Right atrium auricular region (tissue), 2 donors: ENCODE results near the gene BICDL1. TPM values are rescaled to one million over a fixed set of nuclear protein-coding genes. Genes with fewer than 3 reads are reported as not detected.

Source experiments
- DNase-seq: peaks from one replicate; pipeline ENCODE4 v3.0.0-alpha.2; 2019; ENCODE audit warnings: low spot score
- H3K27ac ChIP-seq, 2 donors: fragments of 200-600 bp; sonication (generic); 1 replicate in 1 of 2; 2 replicates in 1 of 2; pipeline ENCODE4 v1.5.1; 2016 to 2019
- H3K27me3 ChIP-seq, 2 donors: fragments of 200-600 bp; sonication (generic); one replicate each; pipeline versions ENCODE4 v1.5.1 to v1.6.0; 2017 to 2019
- H3K36me3 ChIP-seq: fragments of 200-600 bp; sonication (generic); one replicate; pipeline ENCODE4 v1.5.1; 2016
- H3K4me1 ChIP-seq, 2 donors: fragments of 200-600 bp; sonication (generic); one replicate each; pipeline versions ENCODE4 v1.5.1 to v1.6.0; 2017 to 2019
- H3K4me3 ChIP-seq, 2 donors: fragments of 200-600 bp; sonication (generic); 1 replicate in 1 of 2; 2 replicates in 1 of 2; pipeline ENCODE4 v1.5.1; 2017 to 2019; ENCODE audit warnings: mild to moderate bottlenecking in 1 of 2, moderate library complexity in 1 of 2
- H3K9me3 ChIP-seq, 2 donors: fragments of 200-600 bp; sonication (generic); one replicate each; pipeline ENCODE4 v1.5.1; 2019
- CTCF ChIP-seq, 2 donors: fragments of 200-600 bp; sonication (generic); IDR thresholded peaks; one replicate each; pipeline ENCODE4 v1.5.1; 2019; ENCODE audit warnings: antibody characterized with exemption in 2 of 2
- total RNA-seq, 2 donors: library from RNA; depleted of rRNA; stranded (reverse); fragments of >200 nt; gene quantifications; one replicate each; pipeline ENCODE4 v1.1.0, GENCODE V29; 2016

The BICDL1 gene
- total RNA-seq, 2 donors from 2014 or later: 9.8 to 47.2 TPM

GRCh38 chr12:120019197-120019596 is 30.2 kb downstream of the BICDL1 start:
- no peak for TF ChIP-seq CTCF (IDR thresholded peaks at IDR 0.05)
- no peak for DNase-seq
- no peaks in the 10 kb centered on the region for H3K9me3 ChIP-seq
- no peak overlapping the region for H3K27ac ChIP-seq
- no peak overlapping the region for H3K4me3 ChIP-seq
- H3K27me3 ChIP-seq: no peaks in the 10 kb centered on the region
- no peaks in the 10 kb centered on the region for H3K4me1 ChIP-seq
- H3K36me3 ChIP-seq: no peaks in the 10 kb centered on the region

DNA sequence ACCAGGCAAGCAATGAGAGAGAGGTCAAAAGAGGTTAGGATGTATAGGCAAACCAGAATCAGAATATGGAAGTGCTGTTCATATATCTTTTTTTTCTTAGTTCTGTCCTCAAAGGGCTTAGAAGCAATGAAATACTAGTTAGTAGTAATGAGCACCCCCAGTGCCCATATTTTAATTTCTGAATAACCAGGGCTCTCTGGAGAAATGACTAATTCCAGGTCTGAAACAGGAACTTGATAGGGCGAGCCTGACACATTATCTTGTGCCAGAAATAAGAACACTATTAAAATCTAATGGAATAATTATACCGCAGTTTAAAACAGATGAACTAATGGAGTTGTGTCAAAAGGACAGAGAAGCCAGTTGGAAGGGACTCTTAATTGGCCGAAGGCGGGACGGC is 30.9 kb downstream of the BICDL1 start:
- Histone ChIP-seq H3K27me3 (no peaks in the 10 kb centered on the region), H3K4me3 (no peak overlapping the region), H3K36me3 (no peaks in the 10 kb centered on the region), H3K27ac (no peak overlapping the region), H3K9me3 (no peaks in the 10 kb centered on the region), H3K4me1 (no peaks in the 10 kb centered on the region)
- DNase-seq: no peak
- no peak for TF ChIP-seq CTCF (IDR thresholded peaks at IDR 0.05)

GRCh38 chr12:120024193-120024592 is 35.2 kb downstream of the BICDL1 start:
- DNase-seq: no peak
- H3K27me3 ChIP-seq: no peaks in the 10 kb centered on the region
- H3K4me3 ChIP-seq: no peak overlapping the region
- no peaks in the 10 kb centered on the region for H3K4me1 ChIP-seq
- no peaks in the 10 kb centered on the region for H3K36me3 ChIP-seq
- TF ChIP-seq CTCF (IDR thresholded peaks at IDR 0.05): no peak
- no peaks in the 10 kb centered on the region for H3K9me3 ChIP-seq
- H3K27ac ChIP-seq: no peak overlapping the region

DNA sequence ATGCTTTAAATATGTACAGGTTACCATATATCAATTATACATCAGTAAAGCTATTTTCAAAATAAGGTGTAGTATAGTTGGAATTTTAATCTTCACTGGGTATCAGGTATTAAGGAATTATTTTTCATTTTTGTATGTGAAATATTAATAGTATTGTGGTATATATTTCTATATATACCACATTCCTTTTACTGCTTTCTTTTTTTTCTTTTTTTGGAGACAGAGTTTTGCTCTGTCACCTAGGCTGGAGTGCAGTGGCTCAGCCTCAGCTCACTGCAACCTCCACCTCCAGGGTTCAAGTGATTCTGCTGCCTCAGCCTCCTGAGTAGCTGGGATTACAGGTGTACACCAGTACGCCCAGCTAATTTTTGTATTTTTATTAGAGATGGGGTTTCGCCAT is 36.6 kb downstream of the BICDL1 start:
- no peaks in the 10 kb centered on the region for H3K4me1 ChIP-seq

DNA sequence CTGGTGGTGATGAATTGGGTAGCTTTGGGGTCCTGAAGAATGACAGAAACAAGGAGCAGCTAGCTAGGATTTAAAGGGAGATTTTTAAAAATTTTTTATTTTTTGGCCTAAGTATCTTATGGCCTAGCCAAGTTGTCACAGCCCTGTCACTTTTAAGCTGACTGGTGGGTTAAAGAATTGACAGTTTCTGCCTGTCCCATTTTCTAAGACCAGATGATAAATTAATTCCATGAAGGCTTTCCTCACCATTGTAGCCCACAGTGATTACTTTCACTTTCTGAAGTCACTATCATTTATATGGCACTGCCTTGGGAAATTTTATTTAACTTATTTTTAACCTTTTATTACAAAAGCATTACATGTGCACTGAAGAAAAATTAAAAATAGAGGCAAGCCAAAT is 43.2 kb downstream of the BICDL1 start:
- Histone ChIP-seq H3K9me3 (no peaks in the 10 kb centered on the region), H3K27me3 (no peaks in the 10 kb centered on the region), H3K4me3 (no peak overlapping the region), H3K36me3 (no peaks in the 10 kb centered on the region), H3K27ac (no peak overlapping the region), H3K4me1 (no peaks in the 10 kb centered on the region)
- DNase-seq: no peak
- no peak for TF ChIP-seq CTCF (IDR thresholded peaks at IDR 0.05)

More for the DNA sequence above, 36.6 kb downstream of the BICDL1 start:
- Histone ChIP-seq H3K4me3 (no peak overlapping the region), H3K36me3 (no peaks in the 10 kb centered on the region), H3K27me3 (no peaks in the 10 kb centered on the region), H3K27ac (no peak overlapping the region), H3K9me3 (no peaks in the 10 kb centered on the region)
- no peak for DNase-seq
- TF ChIP-seq CTCF (IDR thresholded peaks at IDR 0.05): no peak

GRCh38 chr12:120037851-120038250 is 48.8 kb downstream of the BICDL1 start:
- Histone ChIP-seq H3K9me3 (no peaks in the 10 kb centered on the region), H3K27me3 (no peaks in the 10 kb centered on the region), H3K4me1 (no peaks in the 10 kb centered on the region), H3K36me3 (no peaks in the 10 kb centered on the region), H3K4me3 (no peak overlapping the region), H3K27ac (no peak overlapping the region)
- TF ChIP-seq CTCF (IDR thresholded peaks at IDR 0.05): no peak
- DNase-seq: no peak
